Stimulated activated CD4-positive, alpha-beta T cell treated with anti-CD3 and anti-CD28 coated beads, Interleukin-15, amount 100 ng/mL, for 24 hours (primary cell): ENCODE data around the gene ROR1.

Experiments
- DNase-seq: peaks from one replicate; pipeline ENCODE4 v3.0.0-alpha.2; 2020

ROR1 gene

DNA sequence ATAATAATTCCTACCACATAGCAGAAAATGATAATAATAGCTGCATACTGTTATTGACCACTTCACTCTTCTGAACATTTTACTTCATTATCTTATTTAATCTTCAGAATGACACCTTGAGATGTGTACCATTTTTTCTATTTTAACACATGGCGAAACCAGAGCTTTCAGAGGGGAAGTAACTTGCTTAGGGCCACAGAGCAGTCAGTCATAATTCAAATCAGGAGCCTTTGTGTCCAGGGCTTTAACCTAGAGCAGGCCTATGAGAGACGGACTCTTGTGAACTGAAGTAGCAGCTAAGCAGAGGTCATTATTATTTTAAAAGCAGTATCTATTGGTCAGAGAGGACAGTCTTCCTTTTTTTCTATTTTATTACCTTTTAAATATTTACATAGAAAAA, 114.0 kb downstream of the ROR1 start:
- DNase-seq, result no peak

DNA sequence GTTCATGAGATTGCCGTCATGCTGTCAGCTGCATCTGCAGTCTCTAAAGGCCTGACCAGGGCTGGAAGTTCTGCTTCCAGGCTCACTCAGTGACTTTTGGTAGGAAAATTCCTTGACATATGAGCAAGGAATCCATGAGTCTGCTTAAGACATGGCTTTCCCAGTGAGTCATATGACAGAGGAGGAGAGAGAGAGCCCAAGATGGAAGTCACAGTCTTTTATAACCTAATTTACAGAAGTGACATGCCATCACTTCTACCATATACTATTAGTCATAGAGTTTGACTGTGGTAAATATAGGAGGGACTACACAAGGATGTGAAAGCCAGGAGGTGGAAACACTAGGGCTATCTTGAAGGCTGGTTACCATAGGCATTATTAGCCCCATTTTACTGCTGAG, 115.2 kb downstream of the ROR1 start:
- no peak for DNase-seq

DNA sequence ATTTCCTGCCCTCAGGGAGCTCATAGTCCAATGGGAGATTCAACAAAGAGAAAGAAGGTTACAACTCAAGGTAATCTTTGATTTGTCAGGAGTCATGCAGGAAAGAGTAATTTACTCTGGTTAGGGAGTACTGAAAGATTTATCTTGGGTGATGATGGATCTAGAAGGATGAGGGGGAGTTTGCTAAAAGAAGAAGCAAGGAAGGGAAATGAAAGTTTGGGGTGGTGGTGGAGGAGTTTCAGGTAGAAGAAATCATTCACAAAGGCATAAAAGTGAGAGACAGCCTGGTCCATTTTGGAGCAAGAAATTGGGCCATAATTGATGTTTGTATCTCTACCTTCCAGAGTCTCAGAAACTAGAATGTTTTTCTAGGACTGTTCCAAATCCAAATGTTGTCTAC, 116.7 kb downstream of the ROR1 start:
- no peak for DNase-seq

DNA sequence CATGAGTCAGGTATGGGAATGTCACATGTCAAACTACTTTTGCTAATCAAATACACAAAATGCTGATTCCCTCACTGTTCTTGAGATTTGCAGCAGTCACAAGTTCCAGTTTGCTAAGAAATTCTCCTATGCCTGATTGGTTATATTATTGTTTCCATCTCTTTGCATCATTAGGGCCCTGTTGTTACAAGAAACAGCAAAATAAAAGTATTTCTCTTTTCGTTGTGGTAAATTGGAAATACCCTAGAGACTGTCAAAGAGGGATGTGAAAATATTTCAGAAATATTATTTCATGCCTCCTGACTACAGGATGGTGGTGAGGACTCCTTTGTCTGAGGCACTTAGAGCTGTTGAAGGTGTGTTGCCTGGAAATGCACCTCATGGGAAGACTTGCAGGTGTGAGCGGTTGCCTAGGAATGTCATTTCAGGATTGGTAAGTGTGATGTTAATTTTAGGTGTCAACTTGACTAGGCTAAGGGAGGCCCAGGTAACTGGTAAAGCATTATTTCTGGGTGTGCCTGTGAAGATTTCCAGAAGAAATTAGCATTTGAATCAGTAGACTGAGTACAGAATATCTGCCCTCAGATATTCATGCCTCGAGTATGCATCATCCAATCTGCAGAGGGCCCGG, 117.4 kb downstream of the ROR1 start:
- DNase-seq, result no peak

DNA sequence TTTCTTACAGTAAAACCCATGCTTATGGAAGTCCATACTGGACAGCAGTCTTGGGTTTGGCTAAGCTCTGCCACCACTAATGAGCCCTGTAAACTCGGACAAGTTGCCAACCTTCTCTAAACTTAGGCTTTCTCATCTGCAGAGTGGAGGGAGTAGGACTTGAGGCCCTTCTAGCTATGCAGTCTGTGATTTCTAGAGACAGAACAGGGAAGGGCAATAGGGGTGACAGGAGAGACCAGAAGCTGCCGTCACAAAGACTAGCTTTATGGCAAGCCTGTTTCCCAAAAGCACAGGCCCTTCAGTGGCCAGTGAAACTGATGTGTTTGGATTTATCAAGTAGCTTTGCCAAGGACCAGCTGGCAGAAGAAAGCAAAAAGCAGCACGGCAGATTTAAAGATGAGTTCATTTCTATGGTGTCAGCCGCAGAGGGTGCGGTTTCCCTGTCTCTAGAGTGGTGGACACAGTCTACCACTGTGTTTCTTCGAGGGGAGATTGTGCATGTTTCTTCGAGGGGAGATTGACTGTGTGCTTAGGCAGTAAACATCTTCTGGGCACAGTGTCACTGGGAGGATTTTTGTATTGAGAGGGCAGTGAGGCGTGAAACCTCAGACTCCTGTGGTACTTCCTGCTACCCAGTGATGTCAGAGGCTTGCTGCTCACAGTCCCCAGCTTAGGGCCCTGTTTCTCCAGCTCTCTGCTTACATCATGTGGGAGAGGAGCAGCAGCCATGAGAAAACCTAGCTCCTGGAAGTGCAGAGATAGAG, 119.0 kb downstream of the ROR1 start:
- no peak for DNase-seq

DNA sequence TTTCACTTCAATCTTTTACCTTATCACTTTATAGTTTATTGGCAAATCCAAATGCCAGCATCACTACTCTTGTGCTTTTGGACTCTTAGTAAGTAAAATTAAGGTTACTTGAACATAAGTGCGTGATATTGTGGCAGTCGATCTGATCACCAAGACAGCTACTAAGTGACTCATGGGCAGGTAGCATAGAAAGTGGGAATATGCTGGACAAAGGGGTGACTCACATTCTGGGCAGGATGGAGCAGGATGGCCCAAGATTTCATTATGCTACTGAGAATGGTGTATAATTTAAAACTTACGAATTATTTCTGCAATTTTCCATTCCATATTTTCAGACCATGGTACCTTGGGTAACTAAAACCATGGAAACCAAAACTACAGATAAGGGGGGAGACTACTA, 120.2 kb downstream of the ROR1 start:
- DNase-seq, result no peak

DNA sequence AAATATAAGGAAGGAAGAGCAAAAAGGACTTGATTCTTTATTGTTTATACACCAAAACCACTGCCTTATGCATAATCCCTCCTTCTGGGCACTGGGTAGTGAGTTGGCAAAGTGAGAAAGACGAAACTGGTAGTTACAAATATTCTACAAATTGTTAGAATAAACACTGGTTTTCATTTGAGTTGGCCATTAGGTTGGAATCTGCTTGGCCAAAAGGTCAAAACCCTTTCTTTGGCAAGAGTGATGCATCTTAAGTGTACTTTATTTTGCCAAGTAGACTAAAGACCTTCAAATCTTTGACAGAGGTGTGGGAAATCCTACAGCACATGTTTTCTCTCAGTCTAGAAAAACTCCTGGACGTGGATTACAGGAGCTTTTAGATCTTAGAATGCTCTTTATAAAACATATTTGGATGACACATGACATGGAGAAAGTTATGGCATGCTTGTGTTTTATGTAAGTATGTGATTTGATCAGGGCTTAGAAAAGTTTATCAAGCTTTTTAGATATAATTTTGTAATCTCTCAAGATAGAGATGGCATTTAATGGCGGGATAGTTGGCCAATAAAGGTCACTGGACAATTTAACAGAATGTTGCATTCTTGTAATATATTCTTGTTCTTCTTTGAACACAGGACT, 120.9 kb downstream of the ROR1 start:
- no peak for DNase-seq

DNA sequence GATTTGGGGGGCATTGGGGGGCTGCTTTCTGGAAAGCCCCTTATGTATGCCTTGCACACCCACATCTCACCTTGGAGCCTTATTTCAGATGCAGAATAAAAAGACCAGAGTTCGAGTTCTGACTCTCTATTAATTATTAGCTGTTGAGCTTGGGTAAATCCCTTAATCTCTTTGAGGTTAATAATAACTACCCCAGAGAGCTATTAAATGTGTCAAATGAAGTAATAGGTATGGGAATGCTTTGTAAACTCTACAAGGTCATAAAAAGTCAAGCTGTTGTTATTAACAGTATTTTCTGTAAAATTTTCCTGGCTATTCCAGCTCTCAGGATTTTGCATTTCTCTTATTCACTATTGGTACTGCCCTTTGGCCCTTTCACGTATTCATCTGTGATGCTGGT, 122.9 kb downstream of the ROR1 start:
- DNase-seq, result no peak

DNA sequence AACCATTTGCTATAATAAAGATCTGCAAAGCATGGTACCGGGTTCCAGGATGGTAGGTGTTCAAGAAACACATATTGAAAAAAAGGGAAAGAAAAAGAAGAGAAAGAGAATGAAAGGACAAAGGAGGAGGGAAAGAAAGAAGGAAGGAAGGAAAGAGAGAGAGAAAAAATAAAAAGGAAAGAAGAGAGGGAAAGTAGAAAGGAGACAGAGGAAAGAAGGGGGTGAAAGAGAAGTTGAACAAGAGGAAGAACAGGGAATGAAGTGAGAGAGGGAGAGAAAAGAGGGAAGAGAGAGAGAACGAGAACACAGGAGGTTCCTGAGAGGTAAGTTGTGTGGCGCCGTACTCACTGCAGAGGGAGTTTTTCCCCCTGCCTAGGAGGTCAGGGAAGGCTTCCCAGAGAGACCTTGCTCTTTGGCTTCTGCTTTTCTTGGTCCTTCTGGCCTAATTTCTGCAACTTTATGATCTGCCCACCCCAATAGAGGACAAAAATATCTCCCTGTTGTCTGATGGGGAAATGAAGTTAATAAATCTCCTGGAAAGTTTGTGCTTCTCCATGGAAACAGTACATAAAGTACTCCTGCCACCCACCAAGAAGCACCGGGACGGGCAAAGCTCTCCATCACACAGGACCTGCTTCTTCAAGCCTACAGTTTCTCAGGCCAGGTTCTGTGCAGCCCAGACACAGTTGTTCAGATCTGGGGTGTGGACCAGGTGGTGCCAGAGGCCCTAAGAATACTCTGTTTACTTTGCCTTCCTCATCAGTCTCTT, 124.8 kb downstream of the ROR1 start:
- no peak for DNase-seq

DNA sequence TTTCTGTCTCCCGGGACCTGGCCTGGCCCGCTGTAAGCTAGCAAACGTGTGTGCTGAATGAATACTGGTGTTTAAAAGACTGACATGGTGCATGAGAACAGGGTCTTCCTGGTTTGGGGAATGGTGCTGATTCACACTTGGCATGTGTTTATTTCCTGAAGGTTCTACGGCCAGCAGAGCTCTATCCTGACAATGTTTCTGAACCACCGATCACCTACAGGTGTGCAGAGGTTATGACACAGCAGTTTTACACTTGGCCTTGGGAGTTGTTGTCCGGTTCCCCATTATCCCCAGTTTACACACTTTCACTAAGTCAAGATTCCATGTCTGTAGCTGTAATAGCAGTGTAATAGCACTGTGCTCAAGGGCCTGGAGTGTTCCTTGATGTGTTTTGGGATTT, 127.3 kb downstream of the ROR1 start:
- no peak for DNase-seq

DNA sequence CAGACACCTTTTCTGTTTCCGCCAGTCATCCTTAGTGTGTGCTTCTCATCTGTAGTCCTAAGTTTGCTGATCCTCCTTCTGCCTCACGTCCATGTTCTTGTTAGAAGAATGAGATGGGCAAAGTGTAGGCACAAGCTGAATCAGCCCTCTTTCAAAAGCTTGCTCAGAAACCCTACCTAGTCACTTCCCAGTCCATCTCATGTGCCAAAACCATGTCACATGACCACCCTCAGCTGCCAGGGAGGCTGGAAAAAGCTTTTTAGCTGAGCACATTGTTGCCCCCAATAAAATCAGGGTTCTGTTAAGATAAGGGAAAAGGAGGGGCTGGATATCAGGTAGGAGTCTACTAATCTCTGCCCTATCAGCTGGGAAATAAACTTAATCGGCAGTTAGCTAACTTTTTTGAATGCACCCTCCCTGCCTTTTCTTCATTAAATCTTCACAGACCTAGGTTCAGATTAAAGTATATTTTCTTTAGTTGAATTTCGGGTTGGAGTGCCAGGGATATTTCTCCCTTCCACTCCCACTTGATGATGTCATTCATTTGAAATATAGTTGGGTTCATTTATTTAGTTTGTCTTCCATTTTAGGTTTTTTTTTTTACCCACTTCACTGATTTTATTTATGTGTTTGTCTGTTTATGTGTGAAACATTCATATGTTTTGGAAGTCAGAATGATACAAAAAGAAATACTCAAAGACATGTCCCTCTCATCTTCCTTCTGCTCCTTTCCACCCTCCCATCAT, 129.2 kb downstream of the ROR1 start:
- no peak for DNase-seq

DNA sequence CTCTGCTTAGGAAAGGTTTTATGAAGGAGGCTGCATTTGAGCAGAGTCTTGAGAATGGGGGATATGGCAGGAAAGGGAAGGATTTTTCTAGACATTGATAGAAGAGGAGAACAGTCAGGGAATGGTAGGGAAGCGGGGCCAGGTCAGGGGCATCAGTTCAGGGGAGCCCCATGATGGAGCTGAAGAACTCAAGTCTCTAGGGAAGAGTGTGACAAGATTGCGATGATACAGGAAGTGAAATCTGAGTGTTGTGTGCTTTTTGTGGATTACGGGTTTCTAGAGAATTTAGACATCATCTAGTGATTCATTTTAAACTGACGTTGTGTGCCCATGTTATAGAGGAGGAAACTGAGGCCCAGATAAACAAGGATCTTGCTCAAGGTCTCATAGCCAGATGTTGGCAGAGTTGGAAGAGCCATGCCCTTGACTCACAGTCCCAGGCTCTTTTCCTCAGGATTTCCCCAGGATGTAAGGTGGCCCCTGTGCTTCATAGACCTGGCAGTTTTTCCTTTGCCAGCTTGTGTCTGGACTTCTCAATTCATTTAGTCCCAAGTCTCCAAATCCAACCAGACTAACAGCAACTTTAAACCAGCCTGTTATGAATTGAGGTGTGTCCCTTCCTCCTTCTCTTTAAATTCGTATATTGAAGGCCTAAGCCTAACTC, 130.3 kb downstream of the ROR1 start:
- no peak for DNase-seq

DNA sequence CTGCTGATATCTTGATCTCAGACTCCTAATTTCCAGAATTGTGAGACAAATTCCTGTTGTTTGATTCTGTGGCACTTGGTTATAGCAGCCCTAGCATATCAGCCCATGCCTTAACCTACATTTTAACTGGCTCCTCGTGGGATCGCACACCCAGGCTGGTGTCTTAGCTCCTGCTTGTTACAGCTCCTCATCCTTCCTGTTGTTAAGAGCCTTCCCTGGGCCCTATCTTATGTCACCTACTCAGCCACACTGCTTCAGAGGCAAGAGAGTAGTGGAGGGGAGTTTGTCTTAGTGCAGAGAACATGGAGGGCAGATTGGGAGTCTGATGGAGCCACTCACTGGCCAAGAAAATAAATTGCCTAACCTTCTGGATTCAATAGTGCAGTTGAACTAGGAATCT, 131.0 kb downstream of the ROR1 start:
- DNase-seq, result no peak

DNA sequence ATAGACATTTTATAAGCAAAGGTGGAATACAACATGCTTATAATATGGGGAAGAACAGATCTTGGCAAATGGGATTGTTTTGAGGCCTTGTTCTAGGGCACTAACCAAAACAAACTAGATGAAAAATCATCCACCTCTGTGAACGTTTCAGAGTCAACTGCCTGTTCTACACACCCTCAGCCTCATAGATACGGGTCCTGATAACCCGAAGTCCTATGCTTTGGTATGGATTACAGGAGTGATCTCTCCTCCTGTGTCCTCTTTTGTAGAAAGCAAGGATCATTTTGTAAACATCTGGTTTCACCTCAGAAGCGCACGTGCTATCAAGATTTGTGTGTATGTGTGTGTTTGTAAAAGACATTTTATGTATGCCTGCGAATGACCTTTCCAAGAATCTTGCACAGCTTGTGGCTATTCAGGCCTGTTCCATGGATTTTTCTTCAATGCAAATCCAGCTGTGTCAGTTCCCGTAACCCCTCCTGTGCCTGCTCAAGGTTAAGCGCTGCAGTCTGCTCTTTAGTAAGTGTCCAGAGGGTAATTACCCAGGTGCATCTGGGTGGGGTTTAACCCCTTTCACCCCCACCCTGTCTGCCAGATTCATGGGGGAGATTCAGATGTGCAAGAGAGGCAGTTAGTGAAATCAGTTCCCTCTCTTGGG, 132.4 kb downstream of the ROR1 start:
- DNase-seq, result no peak

DNA sequence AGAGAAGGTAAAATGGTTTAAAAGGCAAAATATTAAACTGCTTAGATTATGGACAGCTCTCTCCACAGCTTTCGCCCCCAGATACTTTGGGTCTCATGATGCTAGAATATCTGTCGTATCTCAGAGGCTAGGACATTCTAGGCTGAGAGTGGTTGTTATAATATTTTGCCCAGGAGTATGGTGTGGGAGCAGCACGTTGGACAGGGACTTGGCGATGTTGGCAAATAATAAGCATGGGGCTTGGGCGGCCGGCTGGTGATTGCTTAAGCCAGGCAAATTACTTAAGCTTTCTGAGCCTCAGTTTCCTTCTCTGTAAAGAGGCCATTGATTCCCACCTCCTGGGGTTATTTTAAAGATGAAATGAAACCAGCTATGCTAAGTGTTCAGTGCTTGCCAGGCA, 133.2 kb downstream of the ROR1 start:
- DNase-seq, result no peak

DNA sequence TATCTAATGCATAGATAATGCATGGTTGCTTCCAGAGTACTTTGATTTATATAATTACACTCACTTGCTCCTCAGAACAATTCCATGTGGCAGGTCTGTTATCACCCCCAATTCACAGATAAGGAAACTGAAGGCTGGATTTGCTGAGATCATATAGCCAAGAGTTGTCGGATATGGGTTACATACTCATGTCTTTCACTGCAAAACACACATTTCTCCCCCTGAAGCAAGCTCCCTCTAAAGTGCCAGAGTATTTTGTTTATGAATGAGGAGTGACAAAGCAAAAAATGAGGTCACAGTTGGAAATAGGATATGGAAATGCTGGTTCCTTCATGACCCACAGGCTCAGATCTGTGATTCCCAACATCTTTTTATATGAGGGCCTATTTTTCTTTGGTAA, 134.2 kb downstream of the ROR1 start:
- DNase-seq, result no peak

DNA sequence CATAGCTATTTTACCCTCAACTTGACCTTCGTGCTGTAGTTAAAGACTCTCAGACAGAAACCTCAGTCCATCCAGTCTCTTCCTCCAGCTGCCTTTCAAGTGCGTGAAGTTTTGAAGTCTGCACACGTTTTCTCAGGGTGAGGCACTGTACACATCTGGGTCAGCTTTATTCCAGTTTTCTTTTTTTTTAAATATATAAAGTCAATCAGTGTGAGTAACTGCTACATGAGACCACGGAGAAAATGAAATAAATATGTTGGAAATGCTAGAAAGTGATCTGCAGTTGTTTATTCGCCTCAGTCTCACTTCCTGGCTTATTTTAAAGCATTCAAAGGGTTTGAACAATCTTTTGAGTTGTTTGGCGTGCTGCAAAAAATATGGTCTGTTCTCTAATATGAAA, 135.7 kb downstream of the ROR1 start:
- no peak for DNase-seq

DNA sequence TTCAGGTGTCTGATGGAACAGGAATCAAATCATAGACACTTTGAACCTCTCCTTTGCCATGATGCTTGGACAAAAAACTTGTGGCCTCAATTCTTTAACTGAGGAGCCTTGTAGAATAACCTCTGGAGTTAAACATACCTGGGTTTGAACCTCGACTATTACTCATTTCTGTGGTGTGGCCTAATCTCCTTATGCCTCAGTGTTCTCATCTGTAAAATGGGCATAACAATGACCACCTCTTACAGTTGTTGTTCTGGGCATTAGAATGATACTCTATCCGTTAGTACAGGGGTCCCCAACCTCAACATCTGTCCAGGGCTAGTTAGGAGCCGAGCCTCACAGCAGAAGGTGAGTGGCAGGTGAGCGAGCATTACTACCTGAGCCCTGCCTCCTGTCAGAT, 137.2 kb downstream of the ROR1 start:
- no peak for DNase-seq

DNA sequence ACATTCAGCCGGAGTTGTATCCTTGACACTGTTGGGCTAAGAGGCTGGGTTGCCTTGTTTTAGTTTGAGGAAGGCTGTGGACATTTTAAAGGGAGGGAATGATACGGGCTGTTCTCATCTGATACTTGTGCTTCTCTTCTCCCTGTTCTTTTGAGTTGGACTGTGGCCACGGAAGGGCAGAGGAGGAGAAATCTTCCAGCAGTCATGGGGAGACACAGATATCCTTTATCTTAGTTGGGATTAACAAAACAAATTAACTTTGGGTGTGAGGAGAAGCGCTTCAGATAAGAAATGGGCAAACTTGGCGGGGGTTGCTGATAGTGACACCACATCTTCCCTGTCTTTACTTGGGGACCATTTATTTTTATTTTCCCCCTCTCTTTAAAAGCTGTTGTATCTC, 138.8 kb downstream of the ROR1 start:
- DNase-seq, result no peak

DNA sequence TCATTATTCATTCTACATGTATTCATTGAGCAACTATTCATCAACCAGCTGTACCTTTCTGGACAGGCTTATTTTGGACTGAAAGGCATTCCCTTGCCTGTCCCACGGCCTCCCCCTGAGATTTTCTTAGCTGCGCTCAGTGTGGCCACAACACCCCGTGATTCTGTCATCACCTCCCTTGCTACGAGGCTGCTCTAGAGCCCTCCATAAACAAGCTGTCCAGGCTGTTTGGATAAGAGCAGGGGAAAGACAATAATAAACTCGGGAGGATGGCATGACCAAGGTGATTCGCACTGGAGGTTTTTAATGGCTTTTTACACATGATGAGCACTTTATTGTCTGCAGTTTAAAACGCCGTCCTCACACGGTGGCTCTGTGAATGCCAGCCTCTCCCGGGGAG, 139.7 kb downstream of the ROR1 start:
- DNase-seq, result no peak

DNA sequence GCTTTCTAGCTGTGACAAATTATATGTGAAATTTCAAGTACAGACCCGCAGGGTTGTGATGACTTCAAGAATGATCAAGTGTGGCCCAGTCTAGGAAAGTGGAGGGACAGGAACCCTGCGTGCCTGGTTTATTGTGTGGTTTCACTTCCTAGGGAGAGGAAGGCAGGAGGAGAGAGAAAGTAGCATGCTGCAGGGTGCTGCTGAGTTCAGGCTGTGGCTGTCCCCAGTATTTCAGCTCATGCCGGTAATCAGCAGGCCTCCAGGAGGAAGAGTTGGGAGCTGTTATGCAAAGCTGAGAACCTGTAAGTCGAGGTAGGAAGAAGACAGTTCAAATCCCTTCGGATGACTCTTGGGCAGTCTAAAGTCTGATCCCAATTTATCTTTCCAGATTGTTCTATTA, 140.4 kb downstream of the ROR1 start:
- no peak for DNase-seq

DNA sequence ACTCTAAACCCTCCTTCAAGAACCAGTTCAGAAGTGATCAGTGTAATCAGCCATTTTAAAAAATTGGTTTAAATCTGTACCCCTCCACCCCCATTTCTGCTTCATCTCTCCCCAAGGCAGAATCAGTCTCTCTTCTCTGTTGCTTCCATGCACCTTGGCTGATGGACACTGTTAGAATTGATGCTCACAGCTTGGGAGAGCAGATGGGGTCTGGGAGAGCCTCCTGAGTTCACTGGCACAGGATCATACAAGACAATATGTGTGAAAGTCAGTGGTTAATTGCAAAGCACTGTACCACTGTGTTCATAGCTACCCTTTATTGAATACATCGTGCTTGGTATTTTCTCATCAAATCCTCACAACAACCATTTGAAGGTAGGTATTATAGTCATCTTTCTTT, 140.9 kb downstream of the ROR1 start:
- DNase-seq, result no peak
